Astrocyte of the cerebellum (primary cell): ENCODE data around the gene E4F1.

ENCODE experiments used
- DNase-seq: peaks from one replicate; pipeline ENCODE4 v3.0.0-alpha.2; 2011; ENCODE audit warnings: low read depth
- H3K4me3 ChIP-seq: 2 replicates; pipeline ENCODE4 v1.5.1; 2011; ENCODE audit warnings: mild to moderate bottlenecking, low read depth, low read length, moderate library complexity
- CTCF ChIP-seq: IDR thresholded peaks from 2 replicates; pipeline ENCODE4 v1.5.1; 2012; ENCODE audit warnings: low read length, low read depth, moderate library complexity, mild to moderate bottlenecking; ENCODE audit errors: missing control alignments
- in situ Hi-C: cut with HindIII; loops from 2 replicates; pipeline ENCODE4 v1.10.0; 2017; ENCODE audit warnings: low sequenced_read_pairs

E4F1 gene

GRCh38 chr16:2223221-2223941 lies at the start of gene E4F1:
Gene E4F1, plus strand, starts transcription at chr16:2223591. Its CDS starts 23 bp downstream, at chr16:2223614.
- no peak for TF ChIP-seq CTCF
- H3K4me3 ChIP-seq, result peak within 1 kb of the TSS; percentile 92
- in situ Hi-C loops, result no loop called here
- peak; percentile 98 for DNase-seq

- DNase-seq, result no peak
- no peak overlapping the region for H3K4me3 ChIP-seq
- in situ Hi-C loops, result no loop called here
- no peak for TF ChIP-seq CTCF
Observed at GRCh38 chr16:2173916-2174315, 49.5 kb upstream of the E4F1 start.

- DNase-seq, result no peak
- in situ Hi-C loops, result no loop called here
Observed at GRCh38 chr16:2174396-2175131, 48.8 kb upstream of the E4F1 start.

GRCh38 chr16:2175454-2175853 lies 47.9 kb upstream of the E4F1 start:
- no peak for TF ChIP-seq CTCF
- DNase-seq, result no peak
- H3K4me3 ChIP-seq, result no peak overlapping the region
- in situ Hi-C loops, result no loop called here

More at GRCh38 chr16:2174396-2175131, 48.8 kb upstream of the E4F1 start:
- no peak for TF ChIP-seq CTCF
- H3K4me3 ChIP-seq, result no peak overlapping the region

GRCh38 chr16:2176047-2176446 lies 47.3 kb upstream of the E4F1 start:
- no peak for TF ChIP-seq CTCF
- H3K4me3 ChIP-seq, result no peak overlapping the region
- DNase-seq, result no peak
- in situ Hi-C loops, result no loop called here

GRCh38 chr16:2177101-2177500 lies 46.3 kb upstream of the E4F1 start:
- no peak overlapping the region for H3K4me3 ChIP-seq
- in situ Hi-C loops, result no loop called here
- no peak for DNase-seq
- TF ChIP-seq CTCF, result no peak
